ENCODE measurements around the gene DPP10. TPM values are rescaled to one million over a fixed set of nuclear protein-coding genes. Genes with fewer than 3 reads are reported as not detected.

DPP10 gene
- total RNA-seq, 2 experiments from 2014 or later = not detected

GRCh38 chr2:115733190-115733775, 1290.8 kb downstream of the DPP10 start:
- Mint-ChIP-seq H3K27ac (no peak overlapping the region), H3K36me3 (ENCODE audit: low read depth) (no peaks in the 10 kb centered on the region), H3K4me3 (no peak overlapping the region), H3K4me1 (ENCODE audit: low read depth) (no peaks in the 10 kb centered on the region), H3K27me3 (no peaks in the 10 kb centered on the region), H3K9me3 (peaks cover 10% of the 10 kb centered on the region)
- no peak for TF ChIP-seq CTCF (IDR thresholded peaks at IDR 0.05)
- no peak for DNase-seq
- intact Hi-C loops (cut with micrococcal nuclease) = no loop called here
- ChIA-PET POLR2A (no interaction called here), CTCF (no interaction called here)
- no peak for ATAC-seq

DNA sequence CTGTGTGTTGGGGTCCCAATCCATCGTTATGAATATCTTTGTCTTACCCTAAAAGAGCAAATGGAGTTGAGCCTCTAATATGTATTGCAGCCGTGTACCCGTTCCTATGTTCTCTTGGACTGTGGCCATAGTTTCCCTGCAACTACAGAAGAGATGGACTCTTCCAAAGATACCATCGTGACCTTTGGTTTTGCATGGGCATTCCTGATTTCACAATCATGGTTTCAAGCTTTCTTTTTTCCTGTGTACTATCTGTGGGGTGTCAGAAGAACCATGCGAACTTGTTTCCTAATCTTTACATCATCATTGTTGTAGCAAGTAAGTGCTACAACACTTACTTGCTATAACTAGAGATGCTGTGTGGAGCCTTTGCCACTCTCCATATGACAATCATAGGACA, 1295.7 kb downstream of the DPP10 start:
- Mint-ChIP-seq H3K4me1 (ENCODE audit: low read depth) (no peaks in the 10 kb centered on the region), H3K4me3 (no peak overlapping the region)
- CTCF ChIA-PET = no interaction called here

GRCh38 chr2:115739574-115739973, 1297.1 kb downstream of the DPP10 start:
- Mint-ChIP-seq H3K4me3 (no peak overlapping the region), H3K27ac (no peak overlapping the region), H3K27me3 (no peaks in the 10 kb centered on the region), H3K36me3 (ENCODE audit: low read depth) (no peaks in the 10 kb centered on the region), H3K9me3 (peaks cover 10% of the 10 kb centered on the region), H3K4me1 (ENCODE audit: low read depth) (no peaks in the 10 kb centered on the region)
- TF ChIP-seq CTCF (IDR thresholded peaks at IDR 0.05) = no peak
- ATAC-seq (no peak), DNase-seq (no peak)
- POLR2A ChIA-PET = no interaction called here
- CTCF ChIA-PET = no interaction called here
- intact Hi-C loops (cut with micrococcal nuclease) = no loop called here

More for the DNA sequence above, 1295.7 kb downstream of the DPP10 start:
- Mint-ChIP-seq H3K36me3 (ENCODE audit: low read depth) (no peaks in the 10 kb centered on the region), H3K27ac (no peak overlapping the region), H3K27me3 (no peaks in the 10 kb centered on the region), H3K9me3 (peaks cover 9% of the 10 kb centered on the region)
- ATAC-seq (no peak), DNase-seq (no peak)
- no peak for TF ChIP-seq CTCF (IDR thresholded peaks at IDR 0.05)
- intact Hi-C loops (cut with micrococcal nuclease) = no loop called here
- POLR2A ChIA-PET = no interaction called here

GRCh38 chr2:115746151-115746550, 1303.7 kb downstream of the DPP10 start:
- ChIA-PET CTCF (no interaction called here), POLR2A (interaction anchor here (0.6 kb wide), 1 partner anchor 89 kb away, joined by 3 read pairs; no protein-coding TSS in a partner anchor)
- ATAC-seq (no peak), DNase-seq (no peak)
- Mint-ChIP-seq H3K9me3 (peaks cover 5% of the 10 kb centered on the region), H3K36me3 (ENCODE audit: low read depth) (no peaks in the 10 kb centered on the region), H3K4me3 (no peak overlapping the region), H3K4me1 (ENCODE audit: low read depth) (no peaks in the 10 kb centered on the region), H3K27ac (no peak overlapping the region), H3K27me3 (no peaks in the 10 kb centered on the region)
- intact Hi-C loops (cut with micrococcal nuclease) = no loop called here
- no peak for TF ChIP-seq CTCF (IDR thresholded peaks at IDR 0.05)

- CTCF ChIA-PET = no interaction called here
- no peaks in the 10 kb centered on the region for H3K36me3 Mint-ChIP-seq (ENCODE audit: low read depth)
- intact Hi-C loops (cut with micrococcal nuclease) = no loop called here
These were observed 1314.8 kb downstream of the DPP10 start for GRCh38 chr2:115757286-115757685.

More at GRCh38 chr2:115757286-115757685, 1314.8 kb downstream of the DPP10 start:
- Mint-ChIP-seq H3K27ac (no peak overlapping the region), H3K4me1 (ENCODE audit: low read depth) (no peaks in the 10 kb centered on the region), H3K9me3 (peaks cover 10% of the 10 kb centered on the region), H3K27me3 (no peaks in the 10 kb centered on the region), H3K4me3 (no peak overlapping the region)
- POLR2A ChIA-PET = no interaction called here
- ATAC-seq = no peak
- no peak for DNase-seq
- TF ChIP-seq CTCF (IDR thresholded peaks at IDR 0.05) = no peak

Data from activated CD8-positive, alpha-beta T cell treated with anti-CD3 and anti-CD28 coated beads for 36 hours (primary cell).